ENCODE data around the gene MYO9A. TPM values are rescaled to one million over a fixed set of nuclear protein-coding genes. Genes with fewer than 3 reads are reported as not detected.

MYO9A gene
- total RNA-seq, 2 donors from 2014 or later = 12.9 to 27.8 TPM

GRCh38 chr15:71807125-71807629 lies 310.8 kb downstream of the MYO9A start:
- no peak for ATAC-seq
- Histone ChIP-seq H3K4me3 (no peak overlapping the region), H3K9me3 (no peaks in the 10 kb centered on the region), H3K27me3 (peaks cover 0 to 3% of the 10 kb centered on the region in 2 donors), H3K27ac (no peak overlapping the region), H3K36me3 (replicated peaks in 1 of 2; ENCODE audit: insufficient read depth in 1 of 2, low read depth in 2 of 2) (no peaks in the 10 kb centered on the region), H3K4me1 (peaks cover 13% of the 10 kb centered on the region)
- intact Hi-C loops (cut with DNase I) = loop anchor here (10.0 kb wide), 1 partner anchor 348 kb away; no protein-coding TSS in a partner anchor
- no peak for DNase-seq
- WGBS, 2 donors = 70 to 76% methylated on average over 13 to 15 of the region's 15 CpGs
- no peak for TF ChIP-seq POLR2A (IDR thresholded peaks at IDR 0.05)
- TF ChIP-seq, protein P1, sequence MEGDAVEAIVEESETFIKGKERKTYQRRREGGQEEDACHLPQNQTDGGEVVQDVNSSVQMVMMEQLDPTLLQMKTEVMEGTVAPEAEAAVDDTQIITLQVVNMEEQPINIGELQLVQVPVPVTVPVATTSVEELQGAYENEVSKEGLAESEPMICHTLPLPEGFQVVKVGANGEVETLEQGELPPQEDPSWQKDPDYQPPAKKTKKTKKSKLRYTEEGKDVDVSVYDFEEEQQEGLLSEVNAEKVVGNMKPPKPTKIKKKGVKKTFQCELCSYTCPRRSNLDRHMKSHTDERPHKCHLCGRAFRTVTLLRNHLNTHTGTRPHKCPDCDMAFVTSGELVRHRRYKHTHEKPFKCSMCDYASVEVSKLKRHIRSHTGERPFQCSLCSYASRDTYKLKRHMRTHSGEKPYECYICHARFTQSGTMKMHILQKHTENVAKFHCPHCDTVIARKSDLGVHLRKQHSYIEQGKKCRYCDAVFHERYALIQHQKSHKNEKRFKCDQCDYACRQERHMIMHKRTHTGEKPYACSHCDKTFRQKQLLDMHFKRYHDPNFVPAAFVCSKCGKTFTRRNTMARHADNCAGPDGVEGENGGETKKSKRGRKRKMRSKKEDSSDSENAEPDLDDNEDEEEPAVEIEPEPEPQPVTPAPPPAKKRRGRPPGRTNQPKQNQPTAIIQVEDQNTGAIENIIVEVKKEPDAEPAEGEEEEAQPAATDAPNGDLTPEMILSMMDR (IDR thresholded peaks at IDR 0.05) = no peak

DNA sequence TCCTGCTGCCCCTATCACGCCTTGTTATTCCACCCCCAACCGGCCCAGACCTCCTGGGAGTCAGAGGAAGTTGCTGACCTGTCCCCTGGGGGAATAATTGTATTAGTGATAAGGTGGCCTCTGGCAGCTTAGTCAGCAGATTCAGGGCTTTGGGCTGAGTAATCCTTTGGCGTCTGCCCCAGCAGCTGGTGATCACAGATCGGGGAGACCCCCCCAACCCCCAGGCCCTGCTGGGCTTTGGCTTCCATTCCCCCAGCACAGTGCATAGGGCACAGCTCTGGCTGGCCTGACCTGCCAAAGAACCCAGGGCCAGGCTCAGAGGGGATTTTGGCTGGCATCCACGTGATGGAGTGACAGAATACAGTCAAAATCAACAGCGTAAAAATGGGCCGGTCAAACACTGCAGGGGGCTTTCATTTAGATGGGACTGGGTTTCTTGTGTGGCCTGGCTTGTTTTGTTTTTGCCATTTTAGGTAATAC lies 311.5 kb downstream of the MYO9A start:
- intact Hi-C loops (cut with DNase I) = loop anchor here (10.0 kb wide), 1 partner anchor 348 kb away; no protein-coding TSS in a partner anchor

GRCh38 chr15:71804695-71805470 lies 313.1 kb downstream of the MYO9A start:
- intact Hi-C loops (cut with DNase I) = loop anchor here (5.0 to 10.0 kb wide), 3 partner anchors 63 to 353 kb away; no protein-coding TSS in a partner anchor
- H3K9me3 ChIP-seq = no peaks in the 10 kb centered on the region
- DNase-seq = peak in 3 of 4 donors; percentile 22 to 37 (median 34)
- no peak overlapping the region for H3K4me3 ChIP-seq
- peak overlapping the region in 1 of 4 donors; percentile 61 for H3K27ac ChIP-seq
- H3K4me1 ChIP-seq = peaks cover 13% of the 10 kb centered on the region
- TF ChIP-seq, protein P1 (IDR thresholded peaks at IDR 0.05) = no peak
- TF ChIP-seq POLR2A (IDR thresholded peaks at IDR 0.05) = no peak
- H3K36me3 ChIP-seq (replicated peaks in 1 of 2; ENCODE audit: insufficient read depth in 1 of 2, low read depth in 2 of 2) = no peaks in the 10 kb centered on the region
- H3K27me3 ChIP-seq = peaks cover 0 to 5% of the 10 kb centered on the region in 2 donors
- peak; percentile 23 for ATAC-seq
- WGBS, 2 donors = 40 to 47% methylated on average over 6 of the region's 6 CpGs

More for the DNA sequence above, 311.5 kb downstream of the MYO9A start:
- H3K36me3 ChIP-seq (replicated peaks in 1 of 2; ENCODE audit: insufficient read depth in 1 of 2, low read depth in 2 of 2) = no peaks in the 10 kb centered on the region
- peak; percentile 63 for ATAC-seq
- H3K27ac ChIP-seq = no peak overlapping the region
- H3K27me3 ChIP-seq = peaks cover 0 to 5% of the 10 kb centered on the region in 2 donors
- H3K9me3 ChIP-seq = no peaks in the 10 kb centered on the region
- H3K4me1 ChIP-seq = peaks cover 13% of the 10 kb centered on the region
- TF ChIP-seq, protein P1 (IDR thresholded peaks at IDR 0.05) = no peak
- no peak for TF ChIP-seq POLR2A (IDR thresholded peaks at IDR 0.05)
- WGBS, 2 donors = 23 to 42% methylated on average over 5 to 7 of the region's 7 CpGs
- peak in 2 of 4 donors; percentile 16 to 24 for DNase-seq
- no peak overlapping the region for H3K4me3 ChIP-seq

- H3K4me3 ChIP-seq = no peak overlapping the region
- intact Hi-C loops (cut with DNase I) = loop anchor here (5.0 to 10.0 kb wide), 3 partner anchors 62 to 352 kb away; no protein-coding TSS in a partner anchor
- H3K36me3 ChIP-seq (replicated peaks in 1 of 2; ENCODE audit: insufficient read depth in 1 of 2, low read depth in 2 of 2) = no peaks in the 10 kb centered on the region
- peak overlapping the region in 2 of 4 donors; percentile 36 to 61 for H3K27ac ChIP-seq
- WGBS, 2 donors = 32 to 35% methylated on average over 5 of the region's 5 CpGs
- peaks cover 13% of the 10 kb centered on the region for H3K4me1 ChIP-seq
- H3K27me3 ChIP-seq = peaks cover 0 to 5% of the 10 kb centered on the region in 2 donors
- H3K9me3 ChIP-seq = no peaks in the 10 kb centered on the region
- TF ChIP-seq, protein P1 (IDR thresholded peaks at IDR 0.05) = no peak
- no peak for TF ChIP-seq POLR2A (IDR thresholded peaks at IDR 0.05)
- ATAC-seq = no peak
- DNase-seq = no peak
These were observed 313.7 kb downstream of the MYO9A start for GRCh38 chr15:71804226-71804625.

Data from body of pancreas (tissue), 4 donors.